Measurements from ENCODE around the gene ACAA1. TPM values are rescaled to one million over a fixed set of nuclear protein-coding genes. Genes with fewer than 3 reads are reported as not detected.
A peak's percentile ranks its signal among the peaks of the same experiment; 100 is the strongest.

ACAA1 gene
- total and polyA plus RNA-seq, 2 of the 13 experiments (the other 11 are each of a cell fraction or from before 2014, with no cell fraction given) = 60.8 to 188 TPM

DNA sequence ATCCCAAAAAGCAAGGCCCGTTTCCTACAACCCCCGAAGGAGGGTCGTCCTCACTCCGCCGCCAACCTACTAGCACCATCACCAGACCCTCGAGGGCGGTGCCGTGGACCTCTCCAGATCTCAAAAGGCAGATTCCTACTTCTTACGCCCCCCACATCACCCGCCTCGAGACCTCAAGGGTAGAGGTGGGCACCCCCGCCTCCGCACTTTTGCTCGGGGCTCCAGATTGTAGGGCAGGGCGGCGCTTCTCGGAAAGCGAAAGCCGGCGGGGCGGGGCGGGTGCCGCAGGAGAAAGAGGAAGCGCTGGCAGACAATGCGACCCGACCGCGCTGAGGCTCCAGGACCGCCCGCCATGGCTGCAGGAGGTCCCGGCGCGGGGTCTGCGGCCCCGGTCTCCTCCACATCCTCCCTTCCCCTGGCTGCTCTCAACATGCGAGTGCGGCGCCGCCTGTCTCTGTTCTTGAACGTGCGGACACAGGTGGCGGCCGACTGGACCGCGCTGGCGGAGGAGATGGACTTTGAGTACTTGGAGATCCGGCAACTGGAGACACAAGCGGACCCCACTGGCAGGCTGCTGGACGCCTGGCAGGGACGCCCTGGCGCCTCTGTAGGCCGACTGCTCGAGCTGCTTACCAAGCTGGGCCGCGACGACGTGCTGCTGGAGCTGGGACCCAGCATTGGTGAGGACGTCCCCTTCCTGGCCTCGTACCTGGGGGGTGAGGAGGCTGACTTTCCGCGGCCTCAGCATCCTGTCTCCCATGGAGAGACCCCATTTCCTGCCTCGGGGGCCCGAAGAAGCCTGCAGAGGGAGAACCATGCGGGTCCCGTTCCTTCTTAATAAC, 1.6 kb upstream of the ACAA1 start, which contains the start of gene MYD88 (continued):
- TF ChIP-seq RFXAP (CRISPR knock-in tag; IDR thresholded peaks at IDR 0.05; ENCODE audit: borderline replicate concordance) (no peak), ATRX (CRISPR knock-in tag; IDR thresholded peaks at IDR 0.05; ENCODE audit: borderline replicate concordance) (no peak), SP5 (CRISPR knock-in tag; IDR thresholded peaks at IDR 0.05; ENCODE audit: borderline replicate concordance, low read depth) (no peak), HES4 (CRISPR knock-in tag; IDR thresholded peaks at IDR 0.05; ENCODE audit: borderline replicate concordance) (no peak), ZFY (CRISPR knock-in tag; IDR thresholded peaks at IDR 0.05) (peak; percentile 86), ASH2L (IDR thresholded peaks at IDR 0.05; ENCODE audit: insufficient read length, low read depth, low read length) (peak; percentile 46), PAX8 (CRISPR knock-in tag; IDR thresholded peaks at IDR 0.05; ENCODE audit: borderline replicate concordance) (no peak), ZNF572 (CRISPR knock-in tag; IDR thresholded peaks at IDR 0.05) (no peak; the same call in 1 of the 2 replicates), ZNF552 (CRISPR knock-in tag; IDR thresholded peaks at IDR 0.05; ENCODE audit: borderline replicate concordance) (no peak), ZBTB42 (CRISPR knock-in tag; IDR thresholded peaks at IDR 0.05) (no peak), CREB1 (IDR thresholded peaks at IDR 0.05) (no peak), CREB1 (CRISPR knock-in tag; IDR thresholded peaks at IDR 0.05) (no peak), XRCC5 (optimal IDR thresholded peaks at IDR 0.05; ENCODE audit: low read length) (peak; percentile 39), CEBPB (IDR thresholded peaks at IDR 0.05; ENCODE audit: borderline replicate concordance, low read depth, low read length) (no peak), RFX1 (IDR thresholded peaks at IDR 0.05) (no peak)
- TF ChIP-seq, protein P1, sequence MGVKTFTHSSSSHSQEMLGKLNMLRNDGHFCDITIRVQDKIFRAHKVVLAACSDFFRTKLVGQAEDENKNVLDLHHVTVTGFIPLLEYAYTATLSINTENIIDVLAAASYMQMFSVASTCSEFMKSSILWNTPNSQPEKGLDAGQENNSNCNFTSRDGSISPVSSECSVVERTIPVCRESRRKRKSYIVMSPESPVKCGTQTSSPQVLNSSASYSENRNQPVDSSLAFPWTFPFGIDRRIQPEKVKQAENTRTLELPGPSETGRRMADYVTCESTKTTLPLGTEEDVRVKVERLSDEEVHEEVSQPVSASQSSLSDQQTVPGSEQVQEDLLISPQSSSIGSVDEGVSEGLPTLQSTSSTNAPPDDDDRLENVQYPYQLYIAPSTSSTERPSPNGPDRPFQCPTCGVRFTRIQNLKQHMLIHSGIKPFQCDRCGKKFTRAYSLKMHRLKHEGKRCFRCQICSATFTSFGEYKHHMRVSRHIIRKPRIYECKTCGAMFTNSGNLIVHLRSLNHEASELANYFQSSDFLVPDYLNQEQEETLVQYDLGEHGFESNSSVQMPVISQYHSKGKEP (CRISPR knock-in tag; IDR thresholded peaks at IDR 0.05) = no peak
- TF ChIP-seq, protein P2, sequence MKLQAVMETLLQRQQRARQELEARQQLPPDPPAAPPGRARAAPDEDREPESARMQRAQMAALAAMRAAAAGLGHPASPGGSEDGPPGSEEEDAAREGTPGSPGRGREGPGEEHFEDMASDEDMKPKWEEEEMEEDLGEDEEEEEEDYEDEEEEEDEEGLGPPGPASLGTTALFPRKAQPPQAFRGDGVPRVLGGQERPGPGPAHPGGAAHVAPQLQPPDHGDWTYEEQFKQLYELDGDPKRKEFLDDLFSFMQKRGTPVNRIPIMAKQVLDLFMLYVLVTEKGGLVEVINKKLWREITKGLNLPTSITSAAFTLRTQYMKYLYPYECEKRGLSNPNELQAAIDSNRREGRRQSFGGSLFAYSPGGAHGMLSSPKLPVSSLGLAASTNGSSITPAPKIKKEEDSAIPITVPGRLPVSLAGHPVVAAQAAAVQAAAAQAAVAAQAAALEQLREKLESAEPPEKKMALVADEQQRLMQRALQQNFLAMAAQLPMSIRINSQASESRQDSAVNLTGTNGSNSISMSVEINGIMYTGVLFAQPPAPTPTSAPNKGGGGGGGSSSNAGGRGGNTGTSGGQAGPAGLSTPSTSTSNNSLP (IDR thresholded peaks at IDR 0.05; ENCODE audit: low read depth, low read length) = no peak
- TF ChIP-seq, protein P3, sequence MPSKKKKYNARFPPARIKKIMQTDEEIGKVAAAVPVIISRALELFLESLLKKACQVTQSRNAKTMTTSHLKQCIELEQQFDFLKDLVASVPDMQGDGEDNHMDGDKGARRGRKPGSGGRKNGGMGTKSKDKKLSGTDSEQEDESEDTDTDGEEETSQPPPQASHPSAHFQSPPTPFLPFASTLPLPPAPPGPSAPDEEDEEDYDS (CRISPR knock-in tag; IDR thresholded peaks at IDR 0.05) = no peak; the same call in 1 of the 2 replicates
- TF ChIP-seq, protein P4, sequence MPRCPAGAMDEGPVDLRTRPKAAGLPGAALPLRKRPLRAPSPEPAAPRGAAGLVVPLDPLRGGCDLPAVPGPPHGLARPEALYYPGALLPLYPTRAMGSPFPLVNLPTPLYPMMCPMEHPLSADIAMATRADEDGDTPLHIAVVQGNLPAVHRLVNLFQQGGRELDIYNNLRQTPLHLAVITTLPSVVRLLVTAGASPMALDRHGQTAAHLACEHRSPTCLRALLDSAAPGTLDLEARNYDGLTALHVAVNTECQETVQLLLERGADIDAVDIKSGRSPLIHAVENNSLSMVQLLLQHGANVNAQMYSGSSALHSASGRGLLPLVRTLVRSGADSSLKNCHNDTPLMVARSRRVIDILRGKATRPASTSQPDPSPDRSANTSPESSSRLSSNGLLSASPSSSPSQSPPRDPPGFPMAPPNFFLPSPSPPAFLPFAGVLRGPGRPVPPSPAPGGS (CRISPR knock-in tag; IDR thresholded peaks at IDR 0.05) = 0 out of 2 replicates have a peak, but pooled peaks have one; percentile 69
- TF ChIP-seq, protein P5, sequence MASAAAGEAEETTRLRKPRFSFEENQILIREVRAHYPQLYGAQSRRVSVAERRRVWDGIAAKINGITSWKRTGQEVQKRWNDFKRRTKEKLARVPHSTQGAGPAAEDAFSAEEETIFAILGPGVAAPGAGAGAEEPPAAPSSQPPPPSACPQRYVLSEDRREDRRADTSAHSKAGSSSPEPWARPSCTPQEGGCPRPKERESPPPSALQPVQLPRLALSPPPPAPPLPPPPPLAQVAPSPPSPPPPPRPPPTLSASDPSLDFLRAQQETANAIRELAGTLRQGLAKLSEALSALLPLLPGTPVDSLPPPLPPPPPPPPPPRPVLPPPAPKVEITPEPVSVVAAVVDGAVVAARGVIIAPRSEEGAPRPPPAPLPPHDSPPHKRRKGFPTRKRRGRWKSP (CRISPR knock-in tag; IDR thresholded peaks at IDR 0.05) = no peak
